H1 (cell line): ENCODE data around the gene ZNF92. TPM values are rescaled to one million over a fixed set of nuclear protein-coding genes. Genes with fewer than 3 reads are reported as not detected.

ENCODE experiments used
- CTCF ChIA-PET: fragments of 300-600 bp; sonication (Branson Sonifier 250); formaldehyde crosslinking; loops from one replicate; lab custom pipeline; 2021; ENCODE audit not compliant: partially characterized antibody; lab: Charles Lee
- POLR2A ChIA-PET: fragments of 300-600 bp; sonication (Branson Sonifier 250); formaldehyde crosslinking; loops from one replicate; lab custom pipeline; 2021; ENCODE audit warnings: inconsistent platforms; ENCODE audit not compliant: partially characterized antibody; lab: Charles Lee
- DNase-seq, 2 experiments: peaks; one replicate each; pipeline versions ENCODE4 v3.0.0 to v3.0.0-alpha.2; 2010 to 2022; ENCODE audit warnings: low spot score in 2 of 2, low read depth in 1 of 2, mixed read lengths in 1 of 2
- FAIRE-seq: peaks from 2 replicates; lab custom pipeline; 2011; peaks lifted over from hg19 to GRCh38; lab: Jason Lieb, UNC
- H2AFZ ChIP-seq: 2 replicates; pipeline ENCODE4 v1.8.1; 2012; ENCODE audit warnings: low read length, inconsistent platforms
- H2AK5ac ChIP-seq: 2 replicates; pipeline ENCODE4 v1.6.1; 2013; ENCODE audit warnings: low read depth, low read length
- H2BK120ac ChIP-seq: replicated peaks from 2 replicates; pipeline ENCODE3; 2013; ENCODE audit warnings: low read depth, low read length, inconsistent platforms
- H2BK12ac ChIP-seq: 2 replicates; pipeline ENCODE4 v1.6.1; 2013; ENCODE audit warnings: low read depth, low read length
- H2BK15ac ChIP-seq: 2 replicates; pipeline ENCODE4 v1.6.1; 2013; ENCODE audit warnings: low read length
- H2BK20ac ChIP-seq: 2 replicates; pipeline ENCODE4 v1.6.1; 2013; ENCODE audit warnings: low read length
- H2BK5ac ChIP-seq: 2 replicates; pipeline ENCODE4 v1.6.1; 2013; ENCODE audit warnings: low read depth, low read length
- H3K14ac ChIP-seq: 2 replicates; pipeline ENCODE4 v1.6.1; 2013; ENCODE audit warnings: inconsistent platforms; ENCODE audit not compliant: insufficient read length
- H3K18ac ChIP-seq: 2 replicates; pipeline ENCODE4 v1.6.1; 2013; ENCODE audit warnings: low read length; ENCODE audit errors: extremely low read depth
- H3K23ac ChIP-seq: 2 replicates; pipeline ENCODE4 v1.6.1; 2013; ENCODE audit warnings: inconsistent platforms; ENCODE audit not compliant: insufficient read length
- H3K23me2 ChIP-seq: 2 replicates; pipeline ENCODE4 v1.6.1; 2013; ENCODE audit warnings: low read depth, low read length
- H3K27ac ChIP-seq: 2 replicates; pipeline ENCODE4 v1.6.1; 2011; ENCODE audit warnings: low read depth, low read length, inconsistent platforms
- H3K27me3 ChIP-seq, 4 experiments: replicated peaks in 1 of 4; 1 replicate in 1 of 4; 2 replicates in 3 of 4; pipeline versions ENCODE4 v1.6.1 to v1.8.1; 2011 to 2013; ENCODE audit warnings: low read length in 3 of 4, mild to moderate bottlenecking in 3 of 4, inconsistent platforms in 2 of 4, mixed read lengths in 2 of 4, moderate library complexity in 1 of 4; ENCODE audit not compliant: control insufficient read depth in 3 of 4, insufficient read depth in 3 of 4; ENCODE audit errors: extremely low read depth in 1 of 4
- H3K36me3 ChIP-seq, 4 experiments: 2 replicates each; pipeline versions ENCODE4 v1.6.1 to v1.8.1; 2011 to 2013; ENCODE audit warnings: mild to moderate bottlenecking in 4 of 4, low read length in 3 of 4, moderate library complexity in 2 of 4, control low read depth in 1 of 4, inconsistent platforms in 1 of 4; ENCODE audit not compliant: insufficient read depth in 4 of 4, control insufficient read depth in 2 of 4
- H3K4ac ChIP-seq: replicated peaks from 2 replicates; pipeline ENCODE3; 2013; ENCODE audit warnings: low read length, low read depth, mixed read lengths, inconsistent platforms; ENCODE audit not compliant: insufficient read length
- H3K4me1 ChIP-seq, 4 experiments: replicated peaks in 1 of 4; 1 replicate in 1 of 4; 2 replicates in 3 of 4; pipeline versions ENCODE4 v1.6.1 to v1.8.1; 2011 to 2013; ENCODE audit warnings: low read length in 3 of 4, inconsistent platforms in 2 of 4, mixed read lengths in 1 of 4; ENCODE audit not compliant: insufficient read depth in 4 of 4, control insufficient read depth in 3 of 4
- H3K4me2 ChIP-seq, 2 experiments: 2 replicates each; pipeline versions ENCODE4 v1.6.1 to v1.8.1; 2011 to 2013; ENCODE audit warnings: low read depth in 2 of 2, low read length in 2 of 2, control low read depth in 1 of 2, inconsistent platforms in 1 of 2, mild to moderate bottlenecking in 1 of 2; ENCODE audit not compliant: insufficient read depth in 1 of 2
- H3K4me3 ChIP-seq, 4 experiments: fragments of 200-600, 300-600 bp in 1 of 4; sonication (generic), shearing (Covaris generic), sonication (Bioruptor Twin) in 1 of 4; 2 replicates each; pipeline versions ENCODE4 v1.5.1 to v1.8.1; 2011 to 2016; ENCODE audit warnings: low read length in 4 of 4, low read depth in 3 of 4, control low read depth in 2 of 4, inconsistent platforms in 2 of 4, mild to moderate bottlenecking in 2 of 4, mixed read lengths in 1 of 4, moderate library complexity in 1 of 4; ENCODE audit not compliant: insufficient read depth in 2 of 4; ENCODE audit errors: extremely low read depth in 1 of 4
- H3K56ac ChIP-seq: replicated peaks from 2 replicates; pipeline ENCODE3; 2013; ENCODE audit warnings: low read depth, mild to moderate bottlenecking, mixed read lengths, low read length, inconsistent platforms; ENCODE audit not compliant: insufficient read length
- H3K79me1 ChIP-seq: 2 replicates; pipeline ENCODE4 v1.6.1; 2013; ENCODE audit warnings: low read depth, low read length, control low read depth
- H3K79me2 ChIP-seq, 2 experiments: 2 replicates each; pipeline versions ENCODE4 v1.6.1 to v1.8.1; 2012 to 2013; ENCODE audit warnings: low read length in 2 of 2, mild to moderate bottlenecking in 2 of 2, inconsistent platforms in 1 of 2; ENCODE audit not compliant: insufficient read depth in 2 of 2, control insufficient read depth in 1 of 2
- H3K9ac ChIP-seq, 4 experiments: replicated peaks in 1 of 4; 1 replicate in 1 of 4; 2 replicates in 3 of 4; pipeline versions ENCODE4 v1.6.1 to v1.8.1; 2011 to 2013; ENCODE audit warnings: low read depth in 3 of 4, low read length in 3 of 4, control low read depth in 2 of 4, mild to moderate bottlenecking in 2 of 4, moderate library complexity in 2 of 4, inconsistent platforms in 1 of 4; ENCODE audit errors: extremely low read depth in 1 of 4
- H3K9me3 ChIP-seq, 2 experiments: 2 replicates each; pipeline versions ENCODE4 v1.6.1 to v1.8.1; 2012 to 2013; ENCODE audit warnings: mild to moderate bottlenecking in 2 of 2, moderate library complexity in 2 of 2, control low read depth in 1 of 2, inconsistent platforms in 1 of 2, low read depth in 1 of 2, low read length in 1 of 2, mixed read lengths in 1 of 2; ENCODE audit not compliant: insufficient read depth in 2 of 2
- H4K20me1 ChIP-seq, 2 experiments: replicated peaks in 1 of 2; 2 replicates each; pipeline versions ENCODE3 to v1.8.1; 2011 to 2013; ENCODE audit warnings: inconsistent platforms in 2 of 2, low read length in 2 of 2, mild to moderate bottlenecking in 1 of 2; ENCODE audit not compliant: insufficient read depth in 2 of 2, control insufficient read depth in 1 of 2
- H4K5ac ChIP-seq: 2 replicates; pipeline ENCODE4 v1.6.1; 2013; ENCODE audit warnings: low read length, low read depth, mixed read lengths, inconsistent platforms; ENCODE audit not compliant: insufficient read length
- H4K8ac ChIP-seq: 2 replicates; pipeline ENCODE4 v1.8.0; 2013; ENCODE audit warnings: mild to moderate bottlenecking, moderate library complexity, low read length, inconsistent platforms; ENCODE audit not compliant: insufficient read depth; ENCODE audit errors: extremely low read depth
- H4K91ac ChIP-seq: replicated peaks from 2 replicates; pipeline ENCODE3; 2013; ENCODE audit warnings: low read length, mixed read lengths, inconsistent platforms; ENCODE audit not compliant: insufficient read length
- ATF2 ChIP-seq: IDR thresholded peaks from 2 replicates; pipeline ENCODE4 v1.6.1; 2012; ENCODE audit warnings: low read length, inconsistent platforms
- BCL11A ChIP-seq, 2 experiments: IDR thresholded peaks; one replicate each; pipeline ENCODE4 v1.6.1; 2011; ENCODE audit warnings: low read depth in 2 of 2, low read length in 2 of 2, mild to moderate bottlenecking in 2 of 2
- CTCF ChIP-seq, 3 experiments: IDR thresholded peaks; 1 replicate in 2 of 3; 2 replicates in 1 of 3; pipeline versions ENCODE4 v1.5.1 to v1.6.1; 2011; ENCODE audit warnings: low read length in 3 of 3, mild to moderate bottlenecking in 3 of 3, inconsistent platforms in 2 of 3, low read depth in 1 of 3, moderate library complexity in 1 of 3; ENCODE audit not compliant: insufficient read depth in 1 of 3; ENCODE audit errors: control extremely low read depth in 1 of 3
- E2F6 ChIP-seq: IDR thresholded peaks from 2 replicates; pipeline ENCODE4 v1.6.1; 2012; ENCODE audit warnings: inconsistent platforms
- KDM1A ChIP-seq: fragments of 200-600, 300-600 bp; sonication (generic); IDR thresholded peaks from 2 replicates; pipeline ENCODE4 v1.7.1; 2016; ENCODE audit warnings: mild to moderate bottlenecking, low read length, borderline replicate concordance
- KDM5A ChIP-seq: fragments of 200-600 bp; IDR thresholded peaks from 2 replicates; pipeline ENCODE4 v1.7.1; 2012; ENCODE audit warnings: mild to moderate bottlenecking, low read length, inconsistent platforms, mixed read lengths
- POLR2A ChIP-seq, 2 experiments: IDR thresholded peaks; 1 replicate in 1 of 2; 2 replicates in 1 of 2; pipeline ENCODE4 v1.6.1; 2011; ENCODE audit warnings: low read depth in 2 of 2, low read length in 2 of 2, mild to moderate bottlenecking in 2 of 2; ENCODE audit errors: control extremely low read depth in 1 of 2
- RBBP5 ChIP-seq: IDR thresholded peaks from 2 replicates; pipeline ENCODE4 v1.7.1; 2012; ENCODE audit warnings: low read depth, mild to moderate bottlenecking, inconsistent platforms, low read length, moderate library complexity, borderline replicate concordance
- RFX5 ChIP-seq: IDR thresholded peaks from 2 replicates; pipeline ENCODE4 v1.6.1; 2011; ENCODE audit warnings: low read depth, low read length, improper control_type of control experiment, borderline replicate concordance
- polyA plus RNA-seq, 7 experiments: library from polyadenylated mRNA; depleted of rRNA in 3 of 7; stranded (reverse) in 5 of 7; unstranded in 2 of 7; fragments of >200 nt in 5 of 7; fragments of 200-250 nt in 2 of 7; gene quantifications; 1 replicate in 5 of 7; 2 replicates in 1 of 7; 4 replicates in 1 of 7; pipeline versions ENCODE4 v1.2.1 to v1.2.3, GENCODE V29; 2011 to 2013; ENCODE audit warnings: missing spikeins in 2 of 7, mixed read lengths in 2 of 7
- total RNA-seq: library from RNA; stranded (reverse); fragmentation: NEBNext Ultra II Directional; extraction: Animal tissue kit (Norgen Biotek cat#: 25700); gene quantifications from 2 replicates; pipeline ENCODE4 v1.2.1, GENCODE V29; 2021

The ZNF92 gene
- total and polyA plus RNA-seq, 2 of the 8 experiments (the other 6 are each of a cell fraction or from before 2014, with no cell fraction given) = 2.8 to 39.8 TPM

GRCh38 chr7:65448816-65449504, 75.3 kb downstream of the ZNF92 start:
- no peak overlapping the region for H4K91ac ChIP-seq
- no peak overlapping the region for H2AK5ac ChIP-seq
- no peaks in the 10 kb centered on the region for H3K79me2 ChIP-seq
- H3K4me1 ChIP-seq = no peaks in the 10 kb centered on the region
- H3K27me3 ChIP-seq = no peaks in the 10 kb centered on the region
- no peaks in the 10 kb centered on the region for H3K79me1 ChIP-seq
- H3K23me2 ChIP-seq = no peaks in the 10 kb centered on the region
- H3K4me2 ChIP-seq = no peak overlapping the region
- H2AFZ ChIP-seq = no peak overlapping the region
- no peak overlapping the region for H3K23ac ChIP-seq
- CTCF ChIA-PET = interaction anchor here (1.1 kb wide), 1 partner anchor 27 kb away, joined by 3 read pairs; no protein-coding TSS in a partner anchor
- no peak overlapping the region for H3K27ac ChIP-seq
- H4K5ac ChIP-seq = no peak overlapping the region
- no peak overlapping the region for H3K4me3 ChIP-seq
- H3K9me3 ChIP-seq = peaks cover 17 to 26% of the 10 kb centered on the region in 2 experiments
- no peaks in the 10 kb centered on the region for H4K20me1 ChIP-seq
- no peak overlapping the region for H2BK5ac ChIP-seq
- no peak overlapping the region for H4K8ac ChIP-seq
- no peak overlapping the region for H2BK120ac ChIP-seq
- H3K4ac ChIP-seq = no peak overlapping the region
- POLR2A ChIA-PET = no interaction called here
- no peak overlapping the region for H2BK20ac ChIP-seq
- no peak overlapping the region for H3K14ac ChIP-seq
- no peak overlapping the region for H3K56ac ChIP-seq
- no peak overlapping the region for H2BK12ac ChIP-seq
- DNase-seq (no peak), FAIRE-seq (no peak)
- no peaks in the 10 kb centered on the region for H3K36me3 ChIP-seq
- no peak overlapping the region for H2BK15ac ChIP-seq
- H3K9ac ChIP-seq = no peak overlapping the region
- no peak overlapping the region for H3K18ac ChIP-seq
- TF ChIP-seq RBBP5 (no peak), CTCF (IDR thresholded peaks at IDR 0.05; ENCODE audit: control extremely low read depth in 1 of 3, insufficient read depth in 1 of 3, low read depth in 1 of 3, low read length in 3 of 3) (no peak), BCL11A (IDR thresholded peaks at IDR 0.05; ENCODE audit: low read depth in 2 of 2, low read length in 2 of 2) (no peak), KDM1A (no peak), E2F6 (no peak), POLR2A (IDR thresholded peaks at IDR 0.05; ENCODE audit: control extremely low read depth in 1 of 2, low read depth in 2 of 2, low read length in 2 of 2) (no peak), RFX5 (no peak), KDM5A (no peak), ATF2 (no peak)
